ENCODE data around the gene RBP3.

DNA sequence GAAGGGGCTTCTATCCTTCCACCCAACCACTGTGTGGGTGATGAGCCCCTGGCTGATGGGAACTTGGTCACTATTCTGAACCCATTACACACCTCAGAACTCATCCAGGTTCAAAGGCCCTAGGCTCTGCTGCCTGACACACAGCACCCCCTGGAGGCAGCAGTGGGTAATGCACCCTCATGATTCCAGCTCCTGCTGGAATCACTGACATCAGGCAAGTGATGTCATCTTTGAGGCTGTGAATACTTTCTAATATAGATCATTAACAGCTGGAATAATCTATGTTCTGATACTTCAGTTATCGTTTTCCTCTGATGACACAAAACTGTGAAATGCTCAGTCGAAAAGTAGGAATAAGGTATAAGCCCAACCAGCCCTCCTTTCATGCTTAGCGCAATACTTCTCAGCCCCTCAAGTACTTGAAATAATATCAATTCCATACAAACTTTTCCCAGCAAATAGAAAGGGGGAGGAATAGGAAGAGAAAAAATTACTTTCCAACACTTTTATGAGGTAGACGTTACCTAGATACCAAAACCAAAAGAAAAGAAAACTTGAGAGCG is 7.5 kb upstream of the RBP3 start:
- TF ChIP-seq, protein P1, sequence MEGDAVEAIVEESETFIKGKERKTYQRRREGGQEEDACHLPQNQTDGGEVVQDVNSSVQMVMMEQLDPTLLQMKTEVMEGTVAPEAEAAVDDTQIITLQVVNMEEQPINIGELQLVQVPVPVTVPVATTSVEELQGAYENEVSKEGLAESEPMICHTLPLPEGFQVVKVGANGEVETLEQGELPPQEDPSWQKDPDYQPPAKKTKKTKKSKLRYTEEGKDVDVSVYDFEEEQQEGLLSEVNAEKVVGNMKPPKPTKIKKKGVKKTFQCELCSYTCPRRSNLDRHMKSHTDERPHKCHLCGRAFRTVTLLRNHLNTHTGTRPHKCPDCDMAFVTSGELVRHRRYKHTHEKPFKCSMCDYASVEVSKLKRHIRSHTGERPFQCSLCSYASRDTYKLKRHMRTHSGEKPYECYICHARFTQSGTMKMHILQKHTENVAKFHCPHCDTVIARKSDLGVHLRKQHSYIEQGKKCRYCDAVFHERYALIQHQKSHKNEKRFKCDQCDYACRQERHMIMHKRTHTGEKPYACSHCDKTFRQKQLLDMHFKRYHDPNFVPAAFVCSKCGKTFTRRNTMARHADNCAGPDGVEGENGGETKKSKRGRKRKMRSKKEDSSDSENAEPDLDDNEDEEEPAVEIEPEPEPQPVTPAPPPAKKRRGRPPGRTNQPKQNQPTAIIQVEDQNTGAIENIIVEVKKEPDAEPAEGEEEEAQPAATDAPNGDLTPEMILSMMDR (IDR thresholded peaks at IDR 0.05; ENCODE audit: low read length): peak; percentile 98
- no peak for TF ChIP-seq EZH2 (optimal IDR thresholded peaks at IDR 0.05; ENCODE audit: low read depth, low read length)
- TF ChIP-seq EZH2phosphoT487 (IDR thresholded peaks at IDR 0.05; ENCODE audit: low read length): no peak
